ENCODE measurements around the gene RRP1.

Gene RRP1

GRCh38 chr21:43758811-43759210, 30.6 kb upstream of the RRP1 start:
- DNase-seq (ENCODE audit: low read depth in 2 of 2): no peak

- DNase-seq (ENCODE audit: low read depth in 2 of 2): no peak
These were observed 29.7 kb upstream of the RRP1 start for GRCh38 chr21:43759651-43760050.

GRCh38 chr21:43760391-43760958, 28.9 kb upstream of the RRP1 start:
- no peak for DNase-seq (ENCODE audit: low read depth in 2 of 2)

GRCh38 chr21:43761886-43762285, 27.5 kb upstream of the RRP1 start:
- no peak for DNase-seq (ENCODE audit: low read depth in 2 of 2)

GRCh38 chr21:43762303-43763128, 26.9 kb upstream of the RRP1 start:
- no peak for DNase-seq (ENCODE audit: low read depth in 2 of 2)

- DNase-seq (ENCODE audit: low read depth in 2 of 2): no peak
These were observed 25.4 kb upstream of the RRP1 start for GRCh38 chr21:43763901-43764523.

- DNase-seq (ENCODE audit: low read depth in 2 of 2): no peak
These were observed 24.5 kb upstream of the RRP1 start for GRCh38 chr21:43764576-43765495.

- DNase-seq (ENCODE audit: low read depth in 2 of 2): no peak
These were observed 22.5 kb upstream of the RRP1 start for GRCh38 chr21:43766734-43767497.

GRCh38 chr21:43767498-43767983, 21.8 kb upstream of the RRP1 start:
- no peak for DNase-seq (ENCODE audit: low read depth in 2 of 2)

GRCh38 chr21:43767984-43768867, 21.2 kb upstream of the RRP1 start:
- no peak for DNase-seq (ENCODE audit: low read depth in 2 of 2)

GRCh38 chr21:43768868-43769167, 20.6 kb upstream of the RRP1 start:
- no peak for DNase-seq (ENCODE audit: low read depth in 2 of 2)

- DNase-seq (ENCODE audit: low read depth in 2 of 2): no peak
These were observed 19.9 kb upstream of the RRP1 start for GRCh38 chr21:43769325-43769958.

GRCh38 chr21:43770066-43770655, 19.2 kb upstream of the RRP1 start:
- DNase-seq (ENCODE audit: low read depth in 2 of 2): no peak

GRCh38 chr21:43771199-43771675, 18.1 kb upstream of the RRP1 start:
- DNase-seq (ENCODE audit: low read depth in 2 of 2): no peak

GRCh38 chr21:43771698-43772424, 17.5 kb upstream of the RRP1 start:
- DNase-seq (ENCODE audit: low read depth in 2 of 2): no peak

GRCh38 chr21:43772425-43772821, 17.0 kb upstream of the RRP1 start:
- DNase-seq (ENCODE audit: low read depth in 2 of 2): no peak

- no peak for DNase-seq (ENCODE audit: low read depth in 2 of 2)
These were observed 15.2 kb upstream of the RRP1 start for GRCh38 chr21:43774163-43774562.

- DNase-seq (ENCODE audit: low read depth in 2 of 2): no peak
These were observed 14.2 kb upstream of the RRP1 start for GRCh38 chr21:43775190-43775589.
